Suppressor macrophage (primary cell): ENCODE data around the gene CREBBP.
"Not testable (repeated sequence)": the region's sequence is repeated elsewhere in the genome, so short reads cannot be mapped to it uniquely, and the experiment has no call there.

Experiments used
- DNase-seq, 4 experiments: peaks; one replicate each; pipeline ENCODE4 v3.0.0-alpha.2; 2020 to 2022
- total RNA-seq, 17 experiments: gene quantifications; one replicate each; lab custom pipeline; 2026; ENCODE audit warnings: mixed read lengths in 6 of 17, inconsistent platforms in 3 of 17; lab: John Stamatoyannopoulos, UW

Gene CREBBP
- 29.6 to 166 (median 53.1) reads per million in 17 experiments for total RNA-seq

DNA sequence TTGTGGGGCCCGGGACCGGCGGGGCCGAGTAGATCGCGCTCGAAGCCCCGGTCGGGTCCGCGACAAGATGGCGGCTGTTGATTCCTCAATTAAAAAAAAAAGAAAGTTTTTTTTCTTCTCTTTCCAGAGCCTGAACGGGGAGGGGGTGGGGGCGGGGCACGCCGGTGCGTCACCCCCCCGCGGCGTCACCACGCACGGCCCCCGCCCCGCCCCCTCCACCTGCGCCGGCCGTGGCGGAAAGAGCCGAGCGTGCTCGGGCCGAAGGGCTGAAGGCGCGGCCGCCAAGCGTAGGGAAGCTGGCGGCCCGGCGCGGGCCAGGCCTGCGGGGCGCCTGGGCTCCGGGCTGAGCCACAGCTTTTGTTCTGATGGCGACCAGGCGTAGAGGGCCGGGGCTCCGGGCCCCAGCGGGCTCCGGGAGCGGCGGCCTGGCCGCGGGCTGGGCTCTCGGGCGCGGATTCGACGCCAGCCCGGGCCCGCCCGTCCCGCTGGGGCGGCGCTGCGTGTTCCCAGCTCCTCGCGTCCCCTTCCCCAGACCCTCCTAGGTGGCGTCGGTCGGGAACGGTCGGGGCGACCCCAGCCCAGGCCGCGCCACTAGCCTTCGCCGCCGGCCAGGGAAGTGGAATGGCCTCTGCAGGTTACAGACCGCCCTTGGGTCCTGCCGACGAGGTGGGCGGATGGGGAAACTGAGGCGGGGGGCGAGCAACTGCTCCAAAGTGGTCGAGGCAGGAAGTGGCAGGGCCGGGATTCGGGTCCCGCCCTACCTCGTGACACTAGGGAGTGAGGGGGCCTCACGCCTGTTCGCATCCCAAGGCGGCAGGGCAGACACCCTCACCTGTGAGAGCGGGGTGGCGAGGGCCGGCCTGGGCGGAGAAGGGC is at the start of gene CREBBP:
CREBBP (minus strand) TSS at position 91 of the 876 bp plus-strand sequence. CDS start 797 bp downstream, outside the sequence.
- DNase-seq, result peak; percentile 94 to 98 (median 96)

DNA sequence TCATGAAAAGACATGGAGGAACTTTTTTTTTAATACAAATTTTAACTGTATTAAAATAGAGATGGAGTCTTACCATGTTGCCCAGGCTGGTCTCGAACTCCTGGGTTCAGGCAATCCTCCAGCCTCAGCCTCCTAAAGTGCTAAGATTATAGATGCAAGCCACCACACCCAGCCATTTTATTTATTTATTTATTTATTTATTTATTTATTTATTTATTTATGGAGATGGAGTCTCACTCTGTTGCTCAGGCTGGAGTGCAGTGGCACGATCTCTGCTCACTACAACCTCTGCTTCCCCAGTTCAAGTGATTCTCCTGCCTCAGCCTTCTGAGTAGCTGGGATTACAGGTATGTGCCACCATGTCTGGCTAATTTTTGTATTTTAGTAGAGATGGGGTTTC is 46.6 kb upstream of the CREBBP start:
- not testable (repeated sequence) for DNase-seq

DNA sequence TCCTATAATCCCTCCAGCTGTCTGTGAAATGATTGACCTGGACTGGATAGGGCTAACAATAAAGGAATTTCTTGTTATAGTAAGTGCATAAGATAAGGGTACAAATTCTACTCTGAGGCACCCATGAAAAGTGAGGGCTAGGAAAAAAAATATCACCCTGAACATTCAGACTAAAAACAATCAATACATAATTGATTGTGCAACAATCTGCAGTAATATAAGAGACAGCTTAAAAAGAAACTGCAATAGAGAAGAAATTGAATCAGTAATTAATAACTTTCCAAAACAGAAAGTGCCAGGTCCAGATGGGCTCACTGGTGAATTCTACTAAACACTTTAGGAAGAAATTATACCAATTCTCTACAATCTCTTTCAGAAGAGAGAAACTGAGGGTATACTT is 44.2 kb upstream of the CREBBP start:
- no peak for DNase-seq

DNA sequence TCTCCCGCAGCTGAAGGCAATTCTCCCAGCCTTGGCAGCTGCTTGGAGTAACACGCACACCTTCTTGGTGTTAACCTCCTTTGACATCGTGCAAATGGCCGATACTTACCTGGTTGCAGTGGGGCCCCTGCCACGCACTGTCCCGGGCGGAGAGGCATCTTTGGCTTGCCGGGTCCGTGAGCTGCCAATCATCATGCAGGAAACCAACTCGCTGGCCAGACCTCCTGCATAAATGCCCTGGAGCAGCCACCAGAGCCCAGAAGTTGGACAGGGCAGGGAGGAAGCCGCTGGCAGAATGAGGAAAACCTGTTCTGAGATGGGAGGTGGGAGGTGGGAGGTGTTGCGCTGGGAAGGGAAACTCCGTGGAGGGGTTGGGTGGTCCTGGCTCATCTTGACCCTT is 41.7 kb upstream of the CREBBP start:
- DNase-seq, result no peak

DNA sequence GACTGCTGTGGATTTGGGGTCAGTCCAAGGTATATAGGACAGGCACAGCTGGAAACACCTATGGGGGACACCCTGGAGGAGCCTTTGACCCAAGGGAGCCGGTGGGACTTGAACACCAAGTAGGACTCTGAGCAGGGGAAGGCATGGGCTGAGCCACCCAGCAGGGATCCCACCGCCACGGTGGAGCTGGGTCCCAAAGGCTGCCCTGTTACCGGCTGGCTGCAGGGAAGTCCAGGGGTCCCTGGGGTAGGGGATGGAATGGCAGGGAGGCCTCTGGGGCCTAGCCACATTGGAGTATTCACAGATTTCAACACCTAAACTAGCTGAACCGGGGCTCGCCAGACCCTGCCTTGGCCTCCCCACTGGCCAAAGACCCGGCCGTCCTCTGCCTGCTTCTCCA is 39.7 kb upstream of the CREBBP start:
- no peak for DNase-seq

DNA sequence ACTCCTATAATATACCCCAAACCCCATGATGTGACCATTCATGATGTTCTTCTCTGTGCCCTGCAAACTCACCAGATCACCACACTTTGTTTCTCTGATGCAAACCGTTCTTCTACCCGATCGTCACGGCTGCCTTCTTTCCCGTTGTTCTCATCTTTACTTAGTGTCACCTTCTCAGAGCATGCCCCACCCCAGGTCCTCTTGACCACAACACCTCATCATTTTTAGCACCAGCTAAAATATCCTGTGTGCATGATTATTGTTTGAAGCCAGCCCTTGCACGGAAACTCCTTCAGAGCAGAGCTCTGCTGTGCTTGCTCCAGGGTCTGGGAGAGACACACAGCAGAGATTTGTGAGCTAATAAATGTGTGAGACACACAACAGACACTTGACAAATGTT is 38.9 kb upstream of the CREBBP start:
- no peak for DNase-seq

DNA sequence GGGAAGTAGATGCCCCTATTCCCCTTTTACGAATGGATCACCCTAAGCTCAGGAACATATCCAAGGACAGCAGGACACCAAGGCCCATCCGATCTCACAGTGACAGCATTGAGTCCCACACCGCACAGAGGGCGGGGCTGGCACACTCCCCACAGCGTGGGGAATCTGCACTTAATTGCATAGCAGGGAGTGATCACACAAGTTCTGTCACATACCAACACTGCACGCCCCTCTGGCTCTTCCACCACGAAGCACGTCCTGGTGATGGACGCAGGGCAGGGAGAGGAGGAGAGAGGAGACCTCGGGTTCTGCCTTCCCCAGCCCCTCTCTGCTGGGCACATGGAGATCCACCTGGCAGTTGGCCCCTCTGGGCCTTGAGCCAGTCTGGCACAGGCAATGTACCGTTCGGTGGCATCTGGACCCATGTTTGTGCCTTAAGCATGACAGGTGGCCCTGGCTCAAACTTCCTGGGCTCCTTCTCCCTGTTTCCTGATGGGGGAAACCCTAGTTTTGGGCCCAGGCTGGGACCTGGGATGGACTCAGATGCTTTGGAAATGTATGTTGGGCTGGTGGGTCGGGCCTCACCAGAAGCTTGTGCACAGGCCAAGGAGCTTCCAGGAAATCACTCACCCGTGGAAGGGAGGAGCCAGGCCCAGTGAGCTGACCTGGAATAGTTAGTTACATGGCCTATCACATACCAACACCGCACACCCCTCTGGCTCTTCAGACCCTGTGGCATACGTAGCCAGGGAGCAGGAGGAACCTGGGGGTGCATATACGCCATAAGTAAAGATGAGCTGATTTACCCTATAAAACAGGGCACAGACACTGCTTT is 35.1 kb upstream of the CREBBP start:
- no peak for DNase-seq

DNA sequence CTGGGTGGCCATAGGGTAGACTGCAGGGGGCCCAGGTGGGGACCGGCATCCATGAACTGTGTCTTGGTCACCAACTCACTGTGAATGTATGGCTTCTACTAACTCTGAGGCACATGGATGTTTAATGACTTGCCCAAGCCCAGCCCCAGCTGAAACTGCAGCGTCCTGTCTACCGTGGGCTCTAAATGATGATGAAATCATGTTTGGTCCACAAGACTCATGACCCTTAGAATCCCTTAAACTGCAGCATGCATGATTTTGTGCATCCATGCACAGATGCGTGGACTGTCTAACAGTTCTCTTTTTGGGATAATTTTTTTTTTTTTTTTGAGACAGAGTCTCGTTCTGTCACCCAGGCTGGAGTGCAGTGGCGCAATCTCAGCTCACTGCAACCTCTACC is 32.4 kb upstream of the CREBBP start:
- no peak for DNase-seq

DNA sequence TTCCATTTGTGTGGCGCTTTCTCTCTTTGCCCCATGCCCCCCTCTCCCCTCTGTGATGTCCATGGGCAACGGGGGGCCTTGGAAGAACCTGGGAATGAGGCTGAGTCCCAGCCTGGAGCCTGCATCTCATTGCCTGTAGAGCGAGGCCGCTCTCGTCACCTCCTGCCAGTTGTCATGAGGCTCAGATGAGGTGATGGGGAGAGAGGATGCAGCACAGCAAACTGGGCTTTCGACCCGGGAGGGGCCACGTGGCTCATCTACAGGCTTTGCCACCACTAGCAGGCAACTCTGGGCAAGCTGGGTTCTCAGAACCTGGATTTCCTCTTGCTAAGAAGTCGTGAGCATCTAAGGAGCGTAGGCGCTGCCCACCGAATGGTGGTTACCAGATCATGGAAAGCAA is 31.9 kb upstream of the CREBBP start:
- DNase-seq, result no peak

DNA sequence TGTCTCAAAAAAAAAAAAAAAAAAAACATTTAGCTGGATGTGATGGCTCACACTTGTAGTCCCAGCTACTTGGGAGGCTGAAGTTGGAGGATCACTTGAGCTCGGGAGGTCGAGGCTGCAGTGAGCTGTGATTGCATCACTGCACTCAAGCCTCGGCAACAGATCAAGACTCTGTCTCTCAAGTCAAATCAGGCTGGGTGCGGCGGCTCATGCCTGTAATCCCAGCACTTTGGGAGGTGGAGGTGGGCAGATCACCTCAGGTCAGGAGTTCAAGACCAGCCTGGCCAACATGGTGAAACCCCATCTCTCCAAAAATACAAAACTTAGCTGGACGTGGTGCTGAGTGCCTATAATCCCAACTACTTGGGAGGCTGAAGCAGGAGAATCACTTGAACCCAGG is 31.2 kb upstream of the CREBBP start:
- not testable (repeated sequence) for DNase-seq

DNA sequence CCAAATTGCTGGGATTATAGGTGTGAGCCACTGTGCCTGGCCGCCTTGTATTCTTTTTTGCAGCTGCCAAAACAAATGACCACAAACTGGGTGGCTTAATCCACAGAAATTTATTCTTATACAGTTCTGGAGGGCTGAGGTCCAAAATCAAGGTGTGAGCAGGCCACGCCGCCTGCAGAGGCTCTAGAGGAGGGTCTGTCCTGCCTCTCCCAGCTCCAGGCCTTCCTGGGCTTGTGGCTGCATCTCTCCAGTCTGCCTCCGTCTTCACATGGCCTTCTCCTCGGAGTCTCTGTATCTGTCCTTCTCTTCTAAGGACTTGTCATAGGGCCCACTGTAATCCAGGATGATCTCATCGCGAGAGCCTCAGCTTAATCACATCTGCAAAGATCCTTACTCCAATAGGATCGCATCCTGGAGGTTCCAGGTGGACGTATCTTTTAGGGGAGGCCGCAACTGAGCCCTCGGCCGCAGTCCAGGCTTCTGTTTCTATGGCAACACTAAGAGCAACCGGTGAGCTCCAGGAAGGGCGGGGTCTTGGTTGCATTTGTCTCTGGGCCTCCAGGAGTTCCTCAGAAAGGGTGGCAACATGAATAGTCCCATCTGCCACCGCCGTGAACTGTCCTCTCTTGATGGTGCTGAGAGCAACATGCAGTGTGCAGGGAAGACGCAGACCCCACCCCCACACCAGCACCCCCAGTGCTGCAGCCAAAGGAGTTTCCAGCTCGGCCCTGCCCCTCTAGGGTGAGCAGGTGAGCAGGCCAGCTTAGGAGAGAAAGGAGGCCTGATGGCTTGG is 29.5 kb upstream of the CREBBP start:
- no peak for DNase-seq

DNA sequence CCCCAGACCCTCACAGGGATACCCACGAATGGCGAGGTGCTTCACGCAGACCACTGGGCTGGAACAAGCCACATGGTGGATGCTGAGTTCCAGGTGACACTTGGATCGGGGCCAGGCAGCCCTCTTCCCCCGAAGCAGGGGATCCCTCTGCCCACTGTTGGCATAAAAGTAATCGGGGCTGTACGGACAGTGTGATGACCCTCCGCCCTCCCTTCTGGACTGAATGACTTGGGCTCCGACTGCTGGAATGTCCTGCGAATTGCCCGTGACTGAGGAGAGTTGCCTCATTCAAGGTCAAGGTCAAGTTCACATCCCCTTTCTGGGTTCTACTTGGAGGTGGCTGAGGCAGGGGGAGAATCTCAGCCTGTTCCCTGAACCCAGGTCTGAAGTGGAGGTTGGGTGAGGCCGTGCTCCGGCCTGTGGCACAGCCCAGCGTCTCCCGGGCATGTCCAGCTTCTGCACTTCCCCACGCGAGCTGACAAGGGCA is 28.5 kb upstream of the CREBBP start:
- DNase-seq, result no peak

DNA sequence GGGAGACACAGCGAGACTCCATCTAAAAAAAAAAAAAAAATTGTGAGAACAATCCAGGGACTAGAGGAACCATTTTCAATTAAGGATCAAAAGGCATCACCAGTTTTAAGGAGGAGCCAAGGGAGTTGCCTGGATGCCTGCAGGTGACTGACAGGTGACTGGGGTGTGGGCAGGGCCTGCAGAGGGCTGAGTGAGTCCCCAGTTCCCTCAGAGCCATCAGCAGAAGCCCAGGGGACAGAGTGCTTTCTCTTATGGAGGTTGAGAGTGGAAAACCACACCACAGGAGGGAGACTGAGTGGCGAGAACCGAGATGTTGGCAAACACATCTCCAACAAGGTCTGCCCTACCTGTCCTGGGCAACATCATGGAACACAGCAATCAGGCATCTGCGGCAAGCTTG is 27.1 kb upstream of the CREBBP start:
- DNase-seq, result no peak

DNA sequence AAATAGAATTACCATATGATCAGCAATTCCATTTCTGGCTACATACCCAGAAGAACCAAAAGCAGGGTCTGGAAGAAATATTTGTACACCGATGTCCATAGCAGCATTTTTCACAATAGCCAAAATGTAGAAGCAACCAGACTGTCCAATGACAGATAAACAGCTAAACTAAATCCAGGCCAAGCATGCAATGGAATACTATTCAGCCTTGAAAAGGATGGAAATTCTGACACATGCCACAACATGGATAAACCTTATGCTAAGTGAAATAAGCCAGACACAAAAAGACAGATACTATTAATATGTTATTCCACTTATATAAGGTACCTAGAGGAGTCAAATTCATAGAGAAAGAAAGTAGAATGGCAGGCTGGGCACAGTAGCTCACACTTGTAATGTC is 25.9 kb upstream of the CREBBP start:
- no peak for DNase-seq

DNA sequence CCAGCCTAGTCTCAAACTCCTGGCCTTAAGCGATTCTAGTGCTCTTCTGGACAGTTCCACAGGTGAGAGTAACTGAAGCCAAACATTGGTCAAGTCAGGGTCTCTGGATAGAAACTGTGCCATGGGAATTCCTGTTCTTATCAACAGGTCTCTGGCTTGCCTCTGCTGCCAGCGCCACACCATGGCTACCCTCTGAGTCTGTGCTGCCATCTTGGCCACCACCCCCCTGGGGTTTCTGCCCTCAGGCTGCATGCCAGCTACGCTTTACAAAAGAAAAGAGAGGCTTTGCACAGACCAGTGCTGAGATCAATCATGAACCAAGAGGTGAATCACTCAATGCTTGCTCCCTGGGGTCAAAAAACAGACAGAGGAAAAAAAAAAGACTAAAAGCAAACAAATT is 24.4 kb upstream of the CREBBP start:
- no peak for DNase-seq

DNA sequence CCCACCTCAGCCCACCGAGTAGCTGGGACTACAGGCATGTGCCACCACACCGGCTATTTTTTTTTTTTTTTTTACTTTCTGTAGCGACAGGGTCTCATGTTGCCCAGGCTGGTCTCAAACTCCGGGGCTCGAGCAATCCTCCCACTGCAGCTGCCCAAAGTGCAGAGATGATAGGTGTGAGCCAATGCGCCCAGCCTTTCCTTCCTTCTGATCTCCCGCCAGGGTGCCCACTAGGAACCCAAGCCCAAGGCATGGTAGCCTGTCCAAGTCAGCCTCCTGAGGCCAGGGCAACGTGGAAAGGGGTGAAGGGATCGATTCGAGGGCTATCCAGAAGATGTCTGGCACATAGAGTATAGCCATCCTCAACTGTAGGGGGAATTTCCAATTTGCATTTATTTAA is 9.6 kb upstream of the CREBBP start:
- no peak for DNase-seq

DNA sequence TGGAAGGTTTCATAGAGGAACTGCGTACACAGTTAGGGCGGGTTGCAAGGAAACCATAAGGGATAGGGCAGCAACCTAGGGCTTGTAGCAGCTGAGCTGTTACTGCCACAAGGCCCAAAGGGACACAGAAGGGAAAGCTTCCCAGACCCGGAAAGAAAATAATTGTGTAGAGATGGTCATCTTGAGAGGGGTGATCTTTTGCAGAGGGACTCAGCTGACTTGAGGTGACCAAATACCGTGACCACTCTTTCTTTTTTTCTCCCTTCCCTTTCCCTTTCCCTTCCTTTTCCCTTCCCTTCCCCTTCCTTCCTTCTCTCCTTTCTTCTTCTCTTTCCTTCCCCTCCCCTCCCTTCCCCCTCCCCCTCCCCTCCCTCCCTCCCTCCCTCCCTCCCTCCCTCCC is 8.5 kb upstream of the CREBBP start:
- DNase-seq, result no peak

DNA sequence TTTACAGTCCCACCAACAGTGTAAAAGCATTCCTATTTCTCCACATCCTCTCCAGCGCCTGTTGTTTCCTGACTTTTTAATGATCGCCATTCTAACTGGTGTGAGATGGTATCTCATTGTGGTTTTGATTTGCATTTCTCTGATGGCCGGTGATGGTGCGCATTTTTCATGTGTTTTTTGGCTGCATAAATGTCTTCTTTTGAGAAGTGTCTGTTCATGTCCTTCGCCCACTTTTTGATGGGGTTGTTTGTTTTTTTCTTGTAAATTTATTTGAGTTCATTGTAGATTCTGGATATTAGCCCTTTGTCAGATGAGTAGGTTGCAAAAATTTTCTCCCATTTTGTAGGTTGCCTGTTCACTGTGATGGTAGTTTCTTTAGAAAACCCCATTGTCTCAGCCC is 5.5 kb upstream of the CREBBP start:
- not testable (repeated sequence) for DNase-seq

DNA sequence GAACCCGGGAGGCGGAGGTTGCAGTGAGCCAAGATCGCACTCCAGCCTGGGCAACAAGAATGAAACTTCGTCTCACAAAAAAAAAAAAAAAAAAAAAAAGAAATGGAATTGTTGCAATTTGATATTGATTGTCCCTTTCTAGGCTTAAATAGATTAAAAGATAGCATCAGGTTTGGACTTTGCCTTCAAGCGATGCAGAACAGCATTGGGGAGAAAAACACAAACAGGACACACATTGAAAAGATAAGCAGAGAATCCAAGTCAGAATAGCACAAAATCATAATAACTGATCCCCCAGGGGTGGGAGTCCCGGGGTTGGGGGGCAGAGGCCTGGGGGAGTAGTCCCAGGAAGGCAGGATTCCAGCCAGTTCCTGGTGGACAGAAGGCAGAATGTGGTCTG is 3.9 kb upstream of the CREBBP start:
- DNase-seq, result no peak

DNA sequence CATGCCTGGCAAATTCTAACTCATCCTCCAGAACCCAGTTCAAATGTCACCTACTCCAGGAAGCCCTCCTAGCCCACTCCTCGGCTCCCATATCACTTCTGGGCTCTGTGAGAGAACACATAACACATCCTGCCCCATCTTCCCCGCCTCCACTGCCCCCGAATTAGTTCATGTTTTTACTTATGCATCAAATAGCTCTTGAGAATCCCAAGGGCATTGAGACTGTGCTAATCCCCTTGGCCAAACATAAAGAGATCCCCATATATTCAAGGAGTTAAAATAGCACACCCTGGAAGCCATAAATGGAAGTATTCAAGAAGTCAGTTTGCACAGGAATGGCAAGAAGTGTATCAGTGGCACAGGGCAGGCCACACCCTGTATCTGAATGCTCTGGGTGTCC is 2.0 kb upstream of the CREBBP start:
- no peak for DNase-seq

DNA sequence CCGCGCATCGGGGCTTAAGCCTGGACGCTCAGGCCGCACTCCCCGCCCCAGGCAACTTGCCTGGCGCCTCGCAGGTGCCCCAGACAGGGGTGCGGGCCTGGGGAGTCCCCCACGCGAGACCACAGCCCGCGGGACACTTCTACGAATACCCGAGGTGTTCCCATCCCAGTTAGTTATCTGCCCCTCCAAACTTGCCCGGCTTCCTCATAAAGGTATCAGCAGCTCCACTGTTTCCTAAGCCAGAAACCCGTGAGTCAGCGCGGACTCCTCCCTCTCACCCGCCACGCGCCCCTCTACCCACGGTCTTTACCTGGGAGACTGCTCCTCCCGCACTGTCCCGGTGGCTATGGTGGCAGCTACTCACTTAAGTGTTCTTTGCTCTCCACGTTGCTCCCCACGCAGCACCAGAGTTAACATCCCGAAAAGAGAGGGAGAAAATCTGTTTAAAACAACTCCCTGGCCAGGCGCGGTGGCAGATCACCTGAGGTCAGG is 1.0 kb upstream of the CREBBP start:
- no peak for DNase-seq

DNA sequence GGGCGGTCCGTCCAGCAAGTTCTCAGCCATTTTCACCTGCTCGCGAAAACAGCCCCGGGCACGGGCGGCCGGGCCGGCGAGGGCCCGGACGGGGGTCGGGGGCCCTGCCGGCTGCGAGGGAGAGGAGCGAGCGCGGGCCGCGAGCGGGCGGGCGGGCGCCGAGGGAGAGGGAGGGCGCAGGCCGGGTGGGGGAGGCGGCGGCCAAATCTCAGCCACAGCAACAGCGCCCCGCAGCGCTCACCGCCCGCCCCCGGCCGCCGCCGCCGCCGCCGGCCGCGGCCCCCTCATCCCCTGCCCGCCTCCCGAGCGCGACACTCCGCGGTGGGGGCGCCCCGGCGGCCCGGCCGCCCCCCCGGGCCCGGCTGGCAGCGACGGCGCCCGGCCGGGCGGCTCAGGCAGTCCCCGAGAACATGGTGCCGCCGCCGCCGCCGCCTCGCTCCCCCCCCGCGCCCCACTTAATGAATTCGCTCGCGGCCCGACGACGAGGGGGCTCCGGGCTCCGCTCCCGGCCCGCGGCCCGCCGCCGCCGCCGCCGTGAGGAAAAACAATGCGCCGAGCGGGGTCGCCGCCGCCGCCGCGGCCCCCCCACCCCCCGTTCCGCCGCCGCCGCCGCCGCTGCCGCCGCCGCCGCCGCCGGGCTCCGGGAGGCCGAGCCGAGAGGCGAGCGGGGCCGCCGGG is 487 bp downstream of the CREBBP start:
- peak; percentile 71 to 92 (median 82) for DNase-seq
